ENCODE results near the gene VWA5A.
"Not testable (repeated sequence)": the region's sequence is repeated elsewhere in the genome, so short reads cannot be mapped to it uniquely, and the experiment has no call there.

VWA5A gene

GRCh38 chr11:124170315-124170714, 55.1 kb downstream of the VWA5A start:
- not testable (repeated sequence) for DNase-seq (ENCODE audit: low read depth)

- no peak for DNase-seq (ENCODE audit: low read depth)
These were observed 55.7 kb downstream of the VWA5A start for GRCh38 chr11:124170801-124171586.

- DNase-seq (ENCODE audit: low read depth) = no peak
These were observed 56.9 kb downstream of the VWA5A start for GRCh38 chr11:124172101-124172500.

GRCh38 chr11:124172599-124172998, 57.3 kb downstream of the VWA5A start:
- DNase-seq (ENCODE audit: low read depth) = no peak

GRCh38 chr11:124174001-124174583, 58.8 kb downstream of the VWA5A start:
- no peak for DNase-seq (ENCODE audit: low read depth)

DNA sequence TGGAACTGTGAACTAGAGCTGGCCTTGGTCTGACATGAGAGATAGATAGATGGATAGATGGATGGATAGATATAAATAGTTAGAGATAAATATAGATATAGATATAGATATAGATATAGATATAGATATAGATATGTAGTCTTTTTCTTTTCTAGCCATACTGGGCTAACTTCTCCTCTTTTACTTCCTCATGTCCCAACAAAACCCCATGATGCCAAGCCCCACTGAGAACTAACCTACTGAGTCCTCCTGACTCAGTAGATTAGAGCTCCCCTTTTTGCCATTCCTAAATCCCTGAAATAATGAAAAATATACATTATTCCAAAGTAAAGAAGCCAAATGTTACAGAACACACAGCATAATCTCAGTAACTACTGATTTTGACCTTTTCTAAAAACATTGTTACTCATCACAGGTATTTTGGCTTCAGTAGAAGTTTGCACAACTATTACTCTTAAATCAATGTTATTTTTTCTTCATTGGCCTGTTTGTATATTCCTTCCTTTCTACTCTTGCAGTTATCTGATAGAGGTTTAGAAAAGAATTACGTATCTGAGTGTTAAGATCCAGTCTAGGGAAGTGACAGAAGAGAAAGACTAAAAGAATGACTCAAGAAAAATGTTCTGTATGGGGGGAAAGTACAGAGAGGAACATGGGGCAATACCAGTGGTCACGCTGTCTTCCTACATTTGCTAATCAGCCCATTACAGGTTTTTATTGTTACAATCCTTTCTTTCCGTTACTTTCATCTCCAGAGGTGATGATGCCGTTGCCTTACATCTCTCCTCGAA, 61.9 kb downstream of the VWA5A start:
- DNase-seq (ENCODE audit: low read depth) = no peak

- DNase-seq (ENCODE audit: low read depth) = no peak
These were observed 64.1 kb downstream of the VWA5A start for GRCh38 chr11:124179310-124179709.

DNA sequence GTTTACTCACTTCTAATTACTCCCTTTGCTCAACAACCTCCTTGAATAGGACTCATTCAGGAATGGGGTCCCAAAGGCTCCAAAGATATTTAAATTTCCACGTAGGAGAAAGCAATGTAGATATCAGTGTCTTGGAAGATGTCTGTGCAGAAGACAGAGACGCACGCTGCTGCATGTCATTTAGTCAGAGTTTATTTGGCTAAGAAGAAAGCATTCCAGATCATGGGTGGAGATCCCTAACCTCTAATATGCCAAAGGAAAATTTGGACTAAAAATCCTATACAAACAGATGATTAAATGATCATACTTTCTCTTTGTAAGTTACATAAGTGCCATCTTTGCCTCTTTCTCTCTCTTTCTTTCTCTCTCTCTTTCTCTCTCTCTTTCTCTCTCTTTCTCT, 67.8 kb downstream of the VWA5A start, which contains the start of gene OR10D3:
Gene OR10D3, plus strand, starts transcription at position 278 of the 400 bp plus-strand sequence. CDS start 1,925 bp downstream, outside the sequence.
- DNase-seq (ENCODE audit: low read depth) = no peak

DNA sequence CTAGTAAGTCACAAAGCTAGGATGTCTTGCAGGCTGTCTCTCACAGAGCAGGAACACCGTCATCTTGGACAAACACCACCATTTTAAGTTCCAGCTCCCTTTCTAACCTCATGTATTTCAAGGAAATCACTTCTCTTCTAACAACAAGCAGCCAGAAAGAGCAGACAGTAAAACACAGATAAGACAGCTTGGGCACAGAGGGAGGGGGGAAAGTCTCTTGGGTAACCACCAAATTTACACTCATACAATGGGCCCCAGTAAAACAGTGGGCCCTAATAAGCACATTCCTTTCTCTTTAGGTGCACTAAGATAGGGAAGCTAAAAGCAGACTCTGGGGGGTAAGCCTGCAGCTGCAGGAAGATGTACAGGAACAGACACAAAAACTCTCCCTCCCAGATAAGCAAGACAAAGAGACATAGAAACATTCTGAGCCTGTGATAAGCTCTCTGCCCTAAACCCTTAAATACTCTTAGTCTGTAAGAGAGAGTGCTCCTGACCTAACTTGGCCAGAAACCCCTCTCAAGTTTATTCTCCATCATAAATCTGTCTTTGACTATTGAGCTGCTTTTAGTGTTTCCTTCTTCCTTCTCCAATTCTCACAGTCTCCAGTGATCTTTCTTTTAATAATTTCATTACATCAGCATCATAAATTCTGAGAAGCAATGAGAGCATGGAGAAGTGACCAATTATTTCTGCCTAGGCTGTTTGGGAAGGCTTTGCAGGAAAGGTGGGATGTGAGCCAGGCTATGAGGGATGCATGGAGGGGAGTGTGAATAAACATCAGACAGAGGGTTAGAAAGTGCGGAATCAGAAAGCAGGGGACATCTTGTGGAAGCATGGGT, 75.3 kb downstream of the VWA5A start:
- DNase-seq (ENCODE audit: low read depth) = no peak

GRCh38 chr11:124193221-124194010, 78.2 kb downstream of the VWA5A start:
- no peak for DNase-seq (ENCODE audit: low read depth)

DNA sequence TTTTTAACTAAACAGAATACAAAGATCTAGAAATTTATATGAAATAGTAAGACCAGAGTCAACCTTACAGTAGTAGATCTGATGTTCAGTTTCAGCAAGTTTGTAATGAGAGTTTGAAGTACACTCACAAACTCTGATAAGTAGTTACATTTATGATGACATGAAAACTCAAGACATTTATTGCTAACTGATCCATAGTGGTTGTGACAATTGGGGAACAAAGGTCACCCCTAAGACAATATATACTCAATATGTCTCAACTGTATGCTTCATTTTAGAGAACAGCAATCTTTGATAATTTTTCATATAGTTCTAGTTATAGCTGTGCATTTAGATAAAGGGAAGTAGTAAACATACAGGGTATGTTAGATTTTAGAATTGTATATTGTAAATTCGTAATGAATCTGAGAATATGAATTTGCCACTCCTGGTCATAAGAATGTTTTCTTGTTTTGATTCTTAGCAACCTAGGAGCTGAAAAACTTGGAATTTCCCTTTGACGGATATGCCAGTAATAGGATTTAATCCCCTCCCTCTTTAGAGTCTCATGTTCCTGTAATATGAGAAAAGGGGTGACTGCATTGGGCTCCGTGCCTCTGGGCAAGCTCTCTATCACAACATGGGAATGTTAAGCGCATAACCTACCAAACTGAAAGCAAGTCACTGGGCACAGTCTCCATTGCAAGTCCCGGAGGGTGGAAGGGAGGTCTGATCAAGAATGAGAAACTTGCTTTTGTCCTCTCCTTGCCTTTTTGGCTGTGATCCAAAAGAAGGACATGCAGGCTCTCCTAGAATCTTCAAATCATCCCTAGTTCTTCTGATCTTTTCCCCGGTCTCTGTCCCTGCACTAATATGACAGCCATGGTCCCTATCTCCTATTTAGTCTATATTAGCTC, 79.3 kb downstream of the VWA5A start:
- no peak for DNase-seq (ENCODE audit: low read depth)

- DNase-seq (ENCODE audit: low read depth) = peak; percentile 8
These were observed 80.0 kb downstream of the VWA5A start for GRCh38 chr11:124195189-124195734.
